HG02610 (cell line): Measurements from ENCODE around the gene PHYKPL.

Experiments used
- ATAC-seq: cut with Tn5 transposase; IDR thresholded peaks from one replicate; pipeline ENCODE4 v1.9.1; 2021; ENCODE audit warnings: mild to moderate bottlenecking, moderate library complexity; ENCODE audit not compliant: unreplicated experiment

PHYKPL gene

GRCh38 chr5:178232124-178232919 is at the start of gene PHYKPL:
Gene PHYKPL, minus strand, starts transcription at chr5:178232802. Its CDS starts 252 bp downstream, at chr5:178232550.
- peak; percentile 55 for ATAC-seq

GRCh38 chr5:178282391-178282790 is 49.8 kb upstream of the PHYKPL start:
- ATAC-seq, result no peak

- no peak for ATAC-seq
These were observed 48.7 kb upstream of the PHYKPL start for GRCh38 chr5:178281331-178281730.

GRCh38 chr5:178280631-178281030 is 48.0 kb upstream of the PHYKPL start:
- ATAC-seq, result no peak

GRCh38 chr5:178279723-178280438 is 47.3 kb upstream of the PHYKPL start:
- ATAC-seq, result peak; percentile 49

- ATAC-seq, result no peak
These were observed 46.6 kb upstream of the PHYKPL start for GRCh38 chr5:178279026-178279722.

GRCh38 chr5:178278358-178279023 is 45.9 kb upstream of the PHYKPL start:
- no peak for ATAC-seq

GRCh38 chr5:178277866-178278265 is 45.3 kb upstream of the PHYKPL start:
- ATAC-seq, result no peak

GRCh38 chr5:178277346-178277745 is 44.7 kb upstream of the PHYKPL start:
- ATAC-seq, result no peak

GRCh38 chr5:178274781-178275537 is 42.4 kb upstream of the PHYKPL start:
- no peak for ATAC-seq

- no peak for ATAC-seq
These were observed 41.3 kb upstream of the PHYKPL start for GRCh38 chr5:178273665-178274541.

- ATAC-seq, result no peak
These were observed 40.4 kb upstream of the PHYKPL start for GRCh38 chr5:178273041-178273440.

GRCh38 chr5:178272591-178272990 is 40.0 kb upstream of the PHYKPL start:
- no peak for ATAC-seq

GRCh38 chr5:178271726-178272479 is 39.3 kb upstream of the PHYKPL start:
- ATAC-seq, result no peak

- ATAC-seq, result no peak
These were observed 38.6 kb upstream of the PHYKPL start for GRCh38 chr5:178271231-178271630.

GRCh38 chr5:178269499-178269898 is 36.9 kb upstream of the PHYKPL start:
- no peak for ATAC-seq

- ATAC-seq, result no peak
These were observed 35.3 kb upstream of the PHYKPL start for GRCh38 chr5:178267876-178268275.

- no peak for ATAC-seq
These were observed 34.6 kb upstream of the PHYKPL start for GRCh38 chr5:178267245-178267644.

GRCh38 chr5:178266581-178266980 is 34.0 kb upstream of the PHYKPL start:
- no peak for ATAC-seq
